GM23338 (cell line): ENCODE measurements around the gene RAD52. TPM values are rescaled to one million over a fixed set of nuclear protein-coding genes. Genes with fewer than 3 reads are reported as not detected.

ENCODE experiments used
- ATAC-seq: fragments of 200-7000 bp; cut with Tn5 transposase; 3 replicates; pipeline ENCODE4 v1.9.1; 2020
- DNase-seq: peaks from one replicate; pipeline ENCODE4 v3.0.0-alpha.2; 2015; ENCODE audit warnings: low spot score
- H2AFZ ChIP-seq: fragments of 200-600 bp; sonication (generic); 2 replicates; pipeline ENCODE4 v1.8.0; 2016; ENCODE audit warnings: antibody characterized with exemption, mild to moderate bottlenecking, moderate library complexity
- H3F3A ChIP-seq: fragments of 200-600 bp; sonication (generic); replicated peaks from 2 replicates; pipeline ENCODE4 v1.8.0; 2017; ENCODE audit warnings: antibody characterized with exemption, mixed run types, low read depth
- H3K27ac ChIP-seq: fragments of 200-600 bp; sonication (generic); 2 replicates; pipeline ENCODE4 v1.6.1; 2016; ENCODE audit warnings: low read depth
- H3K27me3 ChIP-seq: fragments of 200-600 bp; sonication (generic); 2 replicates; pipeline ENCODE4 v1.8.0; 2016; ENCODE audit warnings: mild to moderate bottlenecking, mixed run types, moderate library complexity; ENCODE audit not compliant: insufficient read depth
- H3K36me3 ChIP-seq: fragments of 200-600 bp; sonication (generic); 2 replicates; pipeline ENCODE4 v1.8.0; 2016; ENCODE audit warnings: mild to moderate bottlenecking; ENCODE audit not compliant: insufficient read depth
- H3K4me1 ChIP-seq: fragments of 200-600 bp; sonication (generic); 2 replicates; pipeline ENCODE4 v1.8.0; 2016; ENCODE audit warnings: mild to moderate bottlenecking, moderate library complexity; ENCODE audit not compliant: insufficient read depth
- H3K4me2 ChIP-seq: fragments of 200-600 bp; sonication (generic); 2 replicates; pipeline ENCODE4 v1.7.1; 2017; ENCODE audit warnings: mixed run types
- H3K4me3 ChIP-seq: fragments of 200-600 bp; sonication (generic); 2 replicates; pipeline ENCODE4 v1.6.1; 2016; ENCODE audit warnings: mixed run types
- H3K79me2 ChIP-seq: fragments of 200-600 bp; sonication (generic); replicated peaks from 2 replicates; pipeline ENCODE4 v1.8.0; 2017; ENCODE audit warnings: mild to moderate bottlenecking; ENCODE audit not compliant: insufficient read depth
- H3K9me2 ChIP-seq: fragments of 200-600 bp; sonication (generic); 2 replicates; pipeline ENCODE4 v1.8.0; 2017; ENCODE audit not compliant: insufficient read depth
- H4K20me1 ChIP-seq: fragments of 200-600 bp; sonication (generic); replicated peaks from 2 replicates; pipeline ENCODE4 v1.8.0; 2017; ENCODE audit warnings: mild to moderate bottlenecking; ENCODE audit not compliant: insufficient read depth
- H3K27ac Mint-ChIP-seq: 2 replicates; pipeline ENCODE4 v1.8.0; 2020; ENCODE audit warnings: inconsistent platforms, mild to moderate bottlenecking, moderate library complexity, mixed read lengths
- H3K27me3 Mint-ChIP-seq: 3 replicates; pipeline ENCODE4 v1.8.0; 2022; ENCODE audit warnings: low read depth, mild to moderate bottlenecking, moderate library complexity, mixed read lengths, inconsistent platforms; ENCODE audit not compliant: insufficient read depth, poor library complexity
- H3K36me3 Mint-ChIP-seq: 3 replicates; pipeline ENCODE4 v1.8.0; 2021; ENCODE audit warnings: low read depth, mild to moderate bottlenecking, inconsistent platforms, moderate library complexity, mixed read lengths
- H3K4me1 Mint-ChIP-seq: 3 replicates; pipeline ENCODE4 v1.8.0; 2020; ENCODE audit warnings: mild to moderate bottlenecking, inconsistent platforms, mixed read lengths
- H3K4me3 Mint-ChIP-seq: 3 replicates; pipeline ENCODE4 v1.8.0; 2021; ENCODE audit warnings: moderate library complexity, mild to moderate bottlenecking, inconsistent platforms, mixed read lengths
- H3K9me3 Mint-ChIP-seq: 3 replicates; pipeline ENCODE4 v1.8.0; 2020; ENCODE audit warnings: moderate library complexity, mild to moderate bottlenecking, inconsistent platforms, mixed read lengths
- EZH2 ChIP-seq: fragments of 200-600 bp; sonication (generic); IDR thresholded peaks from one replicate; pipeline ENCODE4 v1.8.0; 2017; ENCODE audit warnings: antibody characterized with exemption, mild to moderate bottlenecking, low read depth; ENCODE audit not compliant: unreplicated experiment
- EZH2phosphoT487 ChIP-seq: fragments of 200-600 bp; sonication (generic); IDR thresholded peaks from one replicate; pipeline ENCODE4 v1.8.1; 2018; ENCODE audit warnings: antibody characterized with exemption; ENCODE audit not compliant: unreplicated experiment
- JUNB ChIP-seq: IDR thresholded peaks from one replicate; pipeline ENCODE4 v1.6.1; 2016; ENCODE audit warnings: antibody characterized with exemption; ENCODE audit not compliant: unreplicated experiment
- NANOG ChIP-seq: IDR thresholded peaks from 2 replicates; pipeline ENCODE4 v1.6.1; 2016; ENCODE audit warnings: antibody characterized with exemption, borderline replicate concordance
- POLR2AphosphoS5 ChIP-seq: IDR thresholded peaks from 2 replicates; pipeline ENCODE4 v1.6.1; 2016; ENCODE audit warnings: antibody characterized with exemption, low read depth
- STAT1 ChIP-seq: IDR thresholded peaks from one replicate; pipeline ENCODE4 v1.6.1; 2016; ENCODE audit warnings: antibody characterized with exemption; ENCODE audit not compliant: unreplicated experiment
- ZNF114 ChIP-seq: fragments of 250-450 bp; sonication (Bioruptor Pico); IDR thresholded peaks from 2 replicates; pipeline ENCODE4 v1.5.0; 2020; ENCODE audit warnings: mild to moderate bottlenecking, moderate library complexity
- ZNF331 ChIP-seq: fragments of 250-450 bp; sonication (Bioruptor Pico); IDR thresholded peaks from 2 replicates; pipeline ENCODE4 v1.5.0; 2020; ENCODE audit warnings: low read depth, mild to moderate bottlenecking, moderate library complexity
- polyA plus RNA-seq: library from polyadenylated mRNA; unstranded; fragments of >200 nt; fragmentation: Nextera tagmentation; extraction: Ambion mirVana; gene quantifications from 2 replicates; pipeline ENCODE4 v1.2.1, GENCODE V29; 2016
- total RNA-seq: library from RNA; depleted of rRNA; stranded (reverse); fragments of >200 nt; shearing (Covaris generic); gene quantifications from 2 replicates; pipeline ENCODE4 v1.2.3, GENCODE V29; 2014
- TF ChIP-seq, protein P1 (sequence below): fragments of 250-450 bp; sonication (Bioruptor Pico); IDR thresholded peaks from 2 replicates; pipeline ENCODE4 v1.5.0; 2020; ENCODE audit warnings: mild to moderate bottlenecking, moderate library complexity
- TF ChIP-seq, protein P2 (sequence below): IDR thresholded peaks from 2 replicates; pipeline ENCODE4 v1.6.1; 2016; ENCODE audit warnings: antibody characterized with exemption

The RAD52 gene
- total and polyA plus RNA-seq, 2 experiments from 2014 or later: 10.9 to 21.3 TPM

GRCh38 chr12:946212-946611 is 3.3 kb downstream of the RAD52 start:
- H3K36me3 Mint-ChIP-seq: peaks cover 25% of the 10 kb centered on the region
- H3K4me1 Mint-ChIP-seq: peaks cover 4% of the 10 kb centered on the region
- 0 out of 3 replicates have a peak, but pooled peaks cover 4% of the 10 kb centered on the region for H3K9me3 Mint-ChIP-seq
- no peak overlapping the region for H3K27ac ChIP-seq
- peaks cover 12% of the 10 kb centered on the region for H4K20me1 ChIP-seq
- TF ChIP-seq JUNB: no peak
- TF ChIP-seq EZH2phosphoT487: no peak
- no peak for TF ChIP-seq STAT1
- TF ChIP-seq, protein P1, sequence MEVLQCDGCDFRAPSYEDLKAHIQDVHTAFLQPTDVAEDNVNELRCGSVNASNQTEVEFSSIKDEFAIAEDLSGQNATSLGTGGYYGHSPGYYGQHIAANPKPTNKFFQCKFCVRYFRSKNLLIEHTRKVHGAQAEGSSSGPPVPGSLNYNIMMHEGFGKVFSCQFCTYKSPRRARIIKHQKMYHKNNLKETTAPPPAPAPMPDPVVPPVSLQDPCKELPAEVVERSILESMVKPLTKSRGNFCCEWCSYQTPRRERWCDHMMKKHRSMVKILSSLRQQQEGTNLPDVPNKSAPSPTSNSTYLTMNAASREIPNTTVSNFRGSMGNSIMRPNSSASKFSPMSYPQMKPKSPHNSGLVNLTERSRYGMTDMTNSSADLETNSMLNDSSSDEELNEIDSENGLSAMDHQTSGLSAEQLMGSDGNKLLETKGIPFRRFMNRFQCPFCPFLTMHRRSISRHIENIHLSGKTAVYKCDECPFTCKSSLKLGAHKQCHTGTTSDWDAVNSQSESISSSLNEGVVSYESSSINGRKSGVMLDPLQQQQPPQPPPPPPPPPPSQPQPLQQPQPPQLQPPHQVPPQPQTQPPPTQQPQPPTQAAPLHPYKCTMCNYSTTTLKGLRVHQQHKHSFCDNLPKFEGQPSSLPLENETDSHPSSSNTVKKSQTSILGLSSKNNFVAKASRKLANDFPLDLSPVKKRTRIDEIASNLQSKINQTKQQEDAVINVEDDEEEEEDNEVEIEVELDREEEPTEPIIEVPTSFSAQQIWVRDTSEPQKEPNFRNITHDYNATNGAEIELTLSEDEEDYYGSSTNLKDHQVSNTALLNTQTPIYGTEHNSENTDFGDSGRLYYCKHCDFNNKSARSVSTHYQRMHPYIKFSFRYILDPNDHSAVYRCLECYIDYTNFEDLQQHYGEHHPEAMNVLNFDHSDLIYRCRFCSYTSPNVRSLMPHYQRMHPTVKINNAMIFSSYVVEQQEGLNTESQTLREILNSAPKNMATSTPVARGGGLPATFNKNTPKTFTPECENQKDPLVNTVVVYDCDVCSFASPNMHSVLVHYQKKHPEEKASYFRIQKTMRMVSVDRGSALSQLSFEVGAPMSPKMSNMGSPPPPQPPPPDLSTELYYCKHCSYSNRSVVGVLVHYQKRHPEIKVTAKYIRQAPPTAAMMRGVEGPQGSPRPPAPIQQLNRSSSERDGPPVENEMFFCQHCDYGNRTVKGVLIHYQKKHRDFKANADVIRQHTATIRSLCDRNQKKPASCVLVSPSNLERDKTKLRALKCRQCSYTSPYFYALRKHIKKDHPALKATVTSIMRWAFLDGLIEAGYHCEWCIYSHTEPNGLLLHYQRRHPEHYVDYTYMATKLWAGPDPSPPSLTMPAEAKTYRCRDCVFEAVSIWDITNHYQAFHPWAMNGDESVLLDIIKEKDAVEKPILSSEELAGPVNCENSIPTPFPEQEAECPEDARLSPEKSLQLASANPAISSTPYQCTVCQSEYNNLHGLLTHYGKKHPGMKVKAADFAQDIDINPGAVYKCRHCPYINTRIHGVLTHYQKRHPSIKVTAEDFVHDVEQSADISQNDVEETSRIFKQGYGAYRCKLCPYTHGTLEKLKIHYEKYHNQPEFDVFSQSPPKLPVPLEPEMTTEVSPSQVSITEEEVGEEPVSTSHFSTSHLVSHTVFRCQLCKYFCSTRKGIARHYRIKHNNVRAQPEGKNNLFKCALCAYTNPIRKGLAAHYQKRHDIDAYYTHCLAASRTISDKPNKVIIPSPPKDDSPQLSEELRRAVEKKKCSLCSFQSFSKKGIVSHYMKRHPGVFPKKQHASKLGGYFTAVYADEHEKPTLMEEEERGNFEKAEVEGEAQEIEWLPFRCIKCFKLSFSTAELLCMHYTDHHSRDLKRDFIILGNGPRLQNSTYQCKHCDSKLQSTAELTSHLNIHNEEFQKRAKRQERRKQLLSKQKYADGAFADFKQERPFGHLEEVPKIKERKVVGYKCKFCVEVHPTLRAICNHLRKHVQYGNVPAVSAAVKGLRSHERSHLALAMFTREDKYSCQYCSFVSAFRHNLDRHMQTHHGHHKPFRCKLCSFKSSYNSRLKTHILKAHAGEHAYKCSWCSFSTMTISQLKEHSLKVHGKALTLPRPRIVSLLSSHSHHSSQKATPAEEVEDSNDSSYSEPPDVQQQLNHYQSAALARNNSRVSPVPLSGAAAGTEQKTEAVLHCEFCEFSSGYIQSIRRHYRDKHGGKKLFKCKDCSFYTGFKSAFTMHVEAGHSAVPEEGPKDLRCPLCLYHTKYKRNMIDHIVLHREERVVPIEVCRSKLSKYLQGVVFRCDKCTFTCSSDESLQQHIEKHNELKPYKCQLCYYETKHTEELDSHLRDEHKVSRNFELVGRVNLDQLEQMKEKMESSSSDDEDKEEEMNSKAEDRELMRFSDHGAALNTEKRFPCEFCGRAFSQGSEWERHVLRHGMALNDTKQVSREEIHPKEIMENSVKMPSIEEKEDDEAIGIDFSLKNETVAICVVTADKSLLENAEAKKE (CRISPR knock-in tag): no peak
- no peak for TF ChIP-seq ZNF114 (CRISPR knock-in tag)
- no peak for TF ChIP-seq NANOG
- no peak for TF ChIP-seq ZNF331
- TF ChIP-seq, protein P2, sequence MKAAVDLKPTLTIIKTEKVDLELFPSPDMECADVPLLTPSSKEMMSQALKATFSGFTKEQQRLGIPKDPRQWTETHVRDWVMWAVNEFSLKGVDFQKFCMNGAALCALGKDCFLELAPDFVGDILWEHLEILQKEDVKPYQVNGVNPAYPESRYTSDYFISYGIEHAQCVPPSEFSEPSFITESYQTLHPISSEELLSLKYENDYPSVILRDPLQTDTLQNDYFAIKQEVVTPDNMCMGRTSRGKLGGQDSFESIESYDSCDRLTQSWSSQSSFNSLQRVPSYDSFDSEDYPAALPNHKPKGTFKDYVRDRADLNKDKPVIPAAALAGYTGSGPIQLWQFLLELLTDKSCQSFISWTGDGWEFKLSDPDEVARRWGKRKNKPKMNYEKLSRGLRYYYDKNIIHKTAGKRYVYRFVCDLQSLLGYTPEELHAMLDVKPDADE: no peak
- TF ChIP-seq POLR2AphosphoS5: no peak
- no peak for TF ChIP-seq EZH2
- no peaks in the 10 kb centered on the region for H3K9me2 ChIP-seq
- no peak for ATAC-seq
- H3K4me3 ChIP-seq: no peak overlapping the region
- no peak overlapping the region for H2AFZ ChIP-seq
- H3K79me2 ChIP-seq: peaks cover 69% of the 10 kb centered on the region
- no peak overlapping the region for H3K27ac Mint-ChIP-seq
- no peak overlapping the region for H3K4me2 ChIP-seq
- H3K27me3 ChIP-seq: no peaks in the 10 kb centered on the region
- peaks cover 10% of the 10 kb centered on the region for H3K27me3 Mint-ChIP-seq
- H3K4me3 Mint-ChIP-seq: no peak overlapping the region
- no peaks in the 10 kb centered on the region; the same call in 1 of the 2 replicates for H3K36me3 ChIP-seq
- DNase-seq: no peak
- H3K4me1 ChIP-seq: no peaks in the 10 kb centered on the region
- H3F3A ChIP-seq: 0 out of 2 replicates have a peak, but pooled peaks cover 3% of the 10 kb centered on the region
